ENCODE measurements around the gene CGB7.

DNA sequence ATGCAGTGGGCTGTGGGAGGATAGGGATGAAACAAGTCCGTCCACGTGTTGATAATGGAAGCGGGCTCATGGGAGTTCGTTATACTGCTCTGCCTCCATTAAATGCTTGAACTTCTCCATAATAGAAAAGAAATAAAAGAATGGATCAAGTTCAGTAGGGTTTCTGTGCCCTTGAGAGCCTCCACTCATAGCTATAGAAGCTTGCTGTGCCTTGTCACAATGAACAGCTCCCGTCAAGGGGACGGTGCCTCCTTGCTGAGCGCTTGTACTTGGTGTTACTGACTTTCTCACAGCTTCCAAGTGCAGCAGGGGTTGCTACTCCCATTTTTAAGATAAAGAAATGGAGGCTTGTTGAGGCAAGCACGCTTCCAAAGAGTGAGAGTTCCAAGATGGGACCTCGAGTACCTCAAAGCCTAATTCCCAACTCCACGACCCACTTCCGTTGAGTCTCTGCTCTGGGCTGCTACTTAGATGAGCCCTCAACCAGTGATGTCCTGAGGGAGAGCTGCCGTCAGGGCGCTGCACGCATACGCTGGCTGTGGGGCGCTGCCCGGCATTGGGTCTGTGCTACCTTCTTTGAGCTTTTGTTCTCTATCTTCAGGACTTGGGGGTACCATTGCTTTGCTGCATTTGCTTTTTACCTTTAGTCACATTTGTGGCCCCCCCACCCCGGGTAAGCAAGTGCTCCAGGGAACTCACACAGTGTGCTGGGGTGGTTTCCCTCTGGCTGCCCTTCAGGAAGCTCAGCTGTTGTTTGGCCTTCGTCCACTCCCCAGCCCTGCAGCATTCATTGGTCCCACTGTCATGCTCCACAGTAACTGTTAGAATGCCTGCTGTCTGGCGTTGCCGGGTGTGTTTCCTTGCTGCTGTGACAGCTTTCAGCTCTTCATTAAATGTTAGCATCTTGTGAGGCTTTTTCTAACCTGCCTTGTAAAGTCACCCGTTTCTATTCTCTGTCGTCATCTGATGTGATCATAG lies 37.2 kb upstream of the CGB7 start:
- no peak for TF ChIP-seq EZH2 (IDR thresholded peaks at IDR 0.05; ENCODE audit: insufficient read depth, poor library complexity, severe bottlenecking)
- no peak for TF ChIP-seq EZH2phosphoT487 (IDR thresholded peaks at IDR 0.05; ENCODE audit: insufficient read depth, low read depth)
